Measurements from ENCODE around the gene TBC1D24.

TBC1D24 gene

DNA sequence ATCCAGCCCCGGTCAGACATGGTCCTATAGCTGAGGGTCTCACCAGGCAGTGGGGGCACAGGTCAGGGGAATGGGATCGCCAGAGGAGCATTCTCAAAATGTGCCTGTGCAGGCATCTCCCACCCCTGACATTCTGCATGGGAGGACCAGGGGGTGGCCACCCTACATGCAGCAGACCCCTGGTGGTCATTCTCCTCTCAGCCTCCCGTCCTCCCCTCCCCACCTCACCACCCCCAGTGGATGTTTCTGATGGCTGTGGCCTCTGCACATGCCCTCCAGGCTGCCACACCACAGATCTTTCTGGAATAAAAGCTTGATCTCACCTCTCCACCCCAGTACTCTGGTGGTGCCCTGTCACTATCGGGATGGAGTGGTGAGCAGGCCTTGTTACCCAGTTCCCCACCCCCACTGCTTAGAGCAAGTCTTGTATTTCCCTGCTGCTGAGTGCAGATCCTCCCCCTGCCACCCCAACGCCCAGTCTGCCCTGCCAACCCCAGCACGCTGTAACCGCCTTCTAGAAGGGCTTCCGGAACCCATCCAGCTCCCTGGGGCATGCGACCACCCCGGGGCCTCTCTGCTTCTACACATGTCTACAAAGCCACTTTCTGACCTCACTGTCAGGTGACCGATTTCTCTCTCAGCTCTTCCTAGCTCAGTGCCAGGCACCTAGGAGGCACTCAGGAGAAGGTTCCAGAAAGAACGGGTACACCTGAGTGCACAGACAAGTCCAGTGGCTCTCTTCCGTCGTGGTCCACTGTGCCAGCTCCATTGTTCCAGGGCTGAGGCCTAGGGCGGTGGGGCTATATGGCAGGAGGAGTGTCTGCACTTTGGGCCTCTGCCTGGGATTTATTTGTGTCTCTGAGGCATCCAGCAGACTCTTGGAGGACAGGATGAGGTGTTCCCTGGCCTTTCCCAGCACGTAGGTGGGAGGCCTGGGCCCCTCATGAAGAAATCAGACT is 9.3 kb downstream of the TBC1D24 start:
- DNase-seq = no peak

DNA sequence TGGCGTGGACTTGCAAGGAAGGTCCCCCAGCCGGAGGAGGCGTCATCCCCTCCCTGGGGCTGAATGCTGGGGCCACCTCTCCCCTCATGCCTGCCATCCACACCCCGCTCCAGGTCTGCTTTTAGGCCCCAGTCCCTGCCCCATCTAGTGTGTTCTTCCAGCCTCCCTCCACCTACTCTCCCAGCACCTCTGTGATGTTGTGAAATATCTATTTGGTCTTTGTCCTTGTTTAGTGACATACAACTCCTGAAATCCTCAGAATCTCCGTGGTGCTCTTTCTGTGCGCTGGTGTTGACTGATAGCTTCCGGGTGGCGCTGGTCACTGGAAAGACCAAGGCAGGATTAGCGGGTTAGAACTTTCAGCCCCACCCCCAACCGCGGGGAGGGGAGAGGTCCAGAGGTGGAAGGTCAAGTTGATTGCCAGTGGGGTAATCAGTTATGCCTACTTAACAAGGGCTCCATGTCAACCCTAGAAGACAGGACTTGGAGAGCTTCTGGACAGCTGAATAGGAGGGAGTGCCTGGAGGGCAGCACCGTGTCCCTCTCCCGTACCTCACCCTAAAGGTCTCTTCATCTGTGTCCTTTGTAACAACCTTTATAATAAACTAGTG is 10.1 kb downstream of the TBC1D24 start:
- DNase-seq = no peak

DNA sequence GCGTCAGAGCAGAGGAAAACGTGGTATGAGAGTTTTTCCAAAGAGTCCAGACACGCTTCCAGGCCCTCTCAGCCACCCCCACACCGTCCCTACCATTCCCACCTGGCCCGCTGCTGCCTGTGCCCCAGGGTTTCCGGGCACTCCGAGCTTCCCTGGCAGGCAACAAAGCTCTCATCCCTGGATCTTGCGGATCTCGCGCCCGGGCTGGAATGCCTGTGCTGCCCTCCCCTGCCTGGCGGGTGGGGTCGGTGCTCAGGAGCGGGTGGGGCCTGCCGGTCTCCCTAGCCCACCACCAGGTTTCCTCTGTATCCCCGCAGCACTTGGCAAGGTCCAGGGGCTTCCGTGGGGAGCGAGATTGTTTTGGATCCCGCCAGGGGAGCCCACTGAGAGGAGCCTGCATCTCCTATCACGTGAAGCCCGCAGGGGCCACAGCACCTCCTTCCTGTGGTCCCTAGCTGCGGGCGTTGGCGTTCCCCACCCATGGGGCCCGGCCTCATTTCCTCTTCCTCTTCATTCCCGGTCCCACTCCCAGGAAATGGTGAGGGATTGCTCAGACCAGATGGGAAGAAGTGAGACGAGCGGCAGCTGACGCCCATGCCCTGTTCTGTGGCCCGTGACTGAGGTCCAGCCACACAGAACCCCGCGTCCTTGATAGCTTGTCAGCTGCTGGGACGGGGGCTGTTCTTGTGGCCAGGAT is 11.0 kb downstream of the TBC1D24 start:
- no peak for DNase-seq

DNA sequence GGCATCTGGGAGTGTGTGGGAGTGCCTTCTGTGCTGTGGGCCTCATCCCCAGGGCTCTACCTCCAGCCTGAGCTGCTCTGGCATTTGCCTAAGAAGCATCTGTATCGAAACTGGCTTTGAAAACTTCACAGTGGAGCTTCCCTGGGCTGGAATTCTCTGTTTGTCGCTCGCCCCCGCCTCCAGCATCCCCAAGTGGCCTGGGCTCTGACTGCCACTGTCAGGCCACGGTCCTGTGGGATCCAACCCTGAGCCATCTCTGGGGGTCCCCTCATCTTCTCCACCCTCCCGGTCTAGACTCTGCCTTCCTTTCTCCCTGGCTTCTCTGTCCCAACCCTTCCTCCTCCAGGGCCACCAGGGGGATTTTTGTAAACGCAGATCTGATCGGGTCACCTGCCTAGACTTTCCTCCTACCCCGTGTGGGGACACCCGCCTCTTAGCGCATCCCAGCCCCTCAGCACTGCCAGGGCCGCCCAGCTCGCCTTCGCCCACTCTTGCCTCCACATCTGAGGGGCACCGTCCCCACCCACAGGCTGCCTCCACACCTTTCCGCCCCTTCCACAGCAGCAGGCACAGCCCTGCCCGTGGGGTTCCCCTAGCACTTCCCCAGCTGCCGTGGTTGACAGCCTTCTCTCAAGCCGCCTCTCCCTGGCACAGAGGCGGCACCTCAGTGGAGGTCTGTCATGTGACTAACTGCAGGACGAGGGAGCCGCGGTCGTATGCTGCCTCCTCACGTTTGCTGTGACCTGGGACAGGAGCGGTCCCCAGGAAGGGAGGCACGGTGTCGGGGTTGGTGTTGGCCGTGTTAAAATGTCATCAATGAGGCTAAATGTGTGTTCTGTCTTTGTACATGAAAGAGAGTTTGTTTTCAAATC is 12.0 kb downstream of the TBC1D24 start:
- DNase-seq = no peak

DNA sequence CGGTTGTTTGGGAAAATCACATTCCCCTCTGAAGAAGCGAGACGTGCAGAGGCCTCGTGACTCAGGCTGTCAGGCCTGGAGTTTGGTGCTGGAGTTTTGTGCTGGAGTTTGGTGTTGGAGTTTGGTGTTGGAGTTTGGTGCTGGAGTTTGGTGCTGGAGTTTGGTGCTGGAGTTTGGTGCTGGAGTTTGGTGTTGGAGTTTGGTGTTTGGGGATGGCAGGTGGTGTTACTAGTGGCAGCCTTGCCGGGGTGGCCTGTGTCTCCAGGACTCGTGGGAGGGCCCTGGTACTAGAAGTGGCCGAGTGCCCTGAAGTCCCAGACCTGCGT is 12.6 kb downstream of the TBC1D24 start:
- no peak for DNase-seq

DNA sequence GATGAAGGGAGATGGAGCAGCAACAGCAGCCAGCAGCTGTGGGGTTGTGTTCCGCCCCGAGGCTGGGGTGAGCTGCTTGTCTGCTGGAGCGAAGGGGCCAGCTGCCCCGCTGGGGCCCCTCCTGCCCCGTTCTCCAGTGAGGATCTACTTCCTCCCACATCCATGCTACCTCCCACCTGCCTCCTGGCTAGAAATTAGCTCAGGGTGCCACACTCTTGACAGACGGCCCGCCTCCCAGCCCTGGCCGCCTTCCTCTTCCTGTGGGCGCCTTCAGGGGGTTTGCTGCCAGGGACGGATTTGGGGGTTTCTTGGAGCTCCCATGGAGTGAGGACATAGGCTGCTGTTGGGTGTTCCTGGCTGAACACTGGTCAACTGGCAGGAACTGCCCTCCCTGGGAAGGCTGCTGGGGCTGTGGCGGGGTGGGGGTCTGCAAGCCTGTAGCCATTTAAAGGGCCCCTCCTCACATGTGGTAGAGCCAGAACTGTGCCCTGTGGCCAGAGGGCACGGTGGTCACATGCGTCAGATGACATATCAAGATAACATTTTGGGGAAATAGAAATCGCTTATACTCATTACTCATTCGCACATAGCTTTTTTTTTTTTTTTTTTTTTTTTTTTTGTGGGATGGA is 13.1 kb downstream of the TBC1D24 start:
- DNase-seq = no peak

DNA sequence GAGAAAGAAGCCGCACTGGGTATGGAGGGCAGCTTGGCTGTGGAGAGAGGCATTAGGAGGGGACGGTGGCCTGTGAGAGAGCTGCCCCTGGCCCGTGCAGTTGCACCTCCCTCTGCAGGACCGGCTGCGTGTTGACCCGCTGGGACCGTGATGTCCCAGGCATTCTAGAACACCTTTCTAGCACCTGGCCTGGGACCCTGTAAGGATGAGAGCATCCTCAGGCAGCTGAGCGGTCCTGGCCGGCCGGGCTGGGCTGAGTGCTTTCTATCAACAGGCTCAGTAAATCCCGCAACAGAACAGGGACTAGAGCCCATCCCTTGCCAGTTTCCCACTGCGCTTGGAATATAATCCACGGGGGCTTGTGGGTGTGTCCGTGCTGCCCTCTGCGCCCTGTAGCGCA is 14.7 kb downstream of the TBC1D24 start:
- no peak for DNase-seq

DNA sequence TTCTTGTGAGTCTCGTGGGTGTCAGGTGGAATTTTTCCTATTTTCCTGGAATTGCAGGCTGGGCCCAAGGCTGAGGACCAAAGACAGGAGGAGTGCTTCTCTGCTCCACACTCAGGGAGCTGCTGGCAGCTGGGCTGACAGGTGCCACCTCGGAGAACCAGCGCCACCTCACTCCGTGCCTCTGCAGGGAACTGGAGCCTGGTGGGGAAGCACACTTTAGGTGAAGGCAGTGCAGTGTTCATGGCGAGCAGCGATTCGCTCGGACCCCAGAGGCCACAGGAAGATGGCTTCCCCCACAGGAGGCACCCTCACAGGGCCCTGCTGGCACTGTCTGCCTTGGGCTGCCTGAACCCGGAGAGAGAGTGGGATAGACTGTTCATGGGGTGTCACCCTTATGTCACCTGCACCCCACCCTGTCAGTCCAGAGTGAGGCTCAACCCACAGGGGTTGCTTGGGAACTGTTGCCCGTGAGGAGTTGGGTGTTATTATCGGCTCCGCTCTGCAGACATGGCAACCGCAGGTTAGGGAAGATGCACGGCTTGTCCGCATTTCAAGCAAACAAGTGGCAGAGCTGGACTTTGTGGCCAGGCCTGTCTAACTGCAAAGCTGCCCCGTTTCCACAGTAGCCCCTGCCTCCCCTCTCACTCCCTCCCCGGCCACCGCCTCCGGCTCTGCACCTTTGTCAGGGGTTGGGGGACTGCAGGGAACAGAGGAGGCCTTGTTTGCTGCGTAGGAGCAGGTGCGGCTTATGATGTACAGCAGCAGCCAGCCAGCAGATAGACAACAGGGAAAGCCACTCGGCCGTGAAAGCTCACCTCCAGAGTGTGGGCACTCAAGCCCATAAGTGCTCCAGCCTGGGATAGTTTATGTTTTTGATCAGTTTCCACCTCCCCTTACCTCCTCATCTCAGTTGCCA is 15.5 kb downstream of the TBC1D24 start:
- DNase-seq = peak; percentile 59

DNA sequence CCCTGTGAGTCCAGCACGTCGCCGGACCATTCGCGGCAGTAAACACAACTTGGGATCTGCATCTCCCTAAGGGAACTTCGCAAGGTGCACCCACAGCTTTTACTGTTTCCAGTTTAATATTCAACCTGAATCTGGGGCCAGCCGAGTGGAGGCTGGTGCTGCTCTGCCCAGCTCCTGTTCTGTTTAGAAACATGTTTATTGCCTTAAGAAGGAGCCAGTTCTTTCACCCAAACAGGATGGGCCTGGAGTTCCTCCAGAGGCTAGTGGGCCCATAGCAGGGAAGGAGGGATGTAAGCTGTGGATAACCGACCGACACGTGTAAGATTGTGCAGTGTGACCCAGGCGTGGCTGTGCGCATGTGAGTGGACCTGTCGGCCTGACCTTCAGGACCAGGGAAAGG is 17.4 kb downstream of the TBC1D24 start:
- DNase-seq = no peak

DNA sequence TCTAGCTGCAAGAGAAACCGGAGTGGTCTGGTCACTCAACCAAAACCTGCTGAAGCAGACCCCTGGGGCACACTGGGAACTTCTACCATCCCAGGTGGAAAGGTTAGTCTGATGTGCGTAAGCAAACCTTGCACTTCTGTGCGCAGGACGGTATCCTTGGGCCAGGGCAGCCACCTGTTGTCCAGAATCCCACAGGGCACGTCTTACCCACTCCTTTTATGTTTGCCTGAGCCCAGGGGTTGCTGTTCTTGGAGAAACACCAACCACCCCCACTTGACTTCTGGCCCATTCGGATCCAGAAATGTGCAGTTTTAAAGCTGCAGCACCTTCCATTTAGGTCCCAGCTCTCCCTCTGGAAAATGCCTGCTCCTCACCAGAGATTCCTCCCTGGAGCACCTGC is 18.7 kb downstream of the TBC1D24 start:
- no peak for DNase-seq

DNA sequence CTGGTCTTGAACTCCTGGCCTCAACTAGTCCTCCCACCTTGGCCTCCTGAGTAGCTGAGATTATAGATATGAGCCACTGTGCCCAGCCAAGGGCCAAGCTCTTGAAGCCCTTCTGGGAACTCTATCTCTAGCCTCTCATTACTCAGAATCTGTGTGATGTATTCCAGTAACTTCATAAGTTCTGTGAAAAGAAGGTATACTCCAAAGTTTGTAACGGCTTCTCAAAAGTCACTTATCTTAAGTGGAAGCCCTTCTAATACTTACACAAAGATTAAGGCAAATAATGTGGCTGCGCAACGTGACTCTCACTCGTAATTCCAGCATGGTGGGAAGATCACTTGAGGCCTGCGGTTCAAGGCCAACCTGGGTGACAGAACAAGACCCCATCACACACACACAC is 19.7 kb downstream of the TBC1D24 start:
- no peak for DNase-seq

DNA sequence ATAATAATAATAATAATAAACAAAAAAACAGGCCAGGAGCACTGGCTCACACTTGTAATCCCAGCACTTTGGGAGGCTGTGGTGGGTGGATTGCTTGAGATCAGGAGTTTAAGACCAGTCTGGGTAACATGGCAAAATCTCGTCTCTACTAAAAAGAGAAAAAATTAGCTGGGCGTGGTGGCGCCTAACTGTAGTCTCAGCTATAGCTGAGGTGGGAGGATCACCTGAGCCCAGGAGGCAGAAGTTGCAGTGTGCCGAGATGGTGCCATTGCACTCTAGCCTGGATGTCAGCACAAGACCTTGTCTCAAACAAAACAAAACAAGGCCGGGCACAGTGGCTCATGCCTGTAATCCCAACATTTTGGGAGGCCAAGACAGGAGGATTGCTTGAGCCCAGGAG is 20.1 kb downstream of the TBC1D24 start:
- DNase-seq = no peak

DNA sequence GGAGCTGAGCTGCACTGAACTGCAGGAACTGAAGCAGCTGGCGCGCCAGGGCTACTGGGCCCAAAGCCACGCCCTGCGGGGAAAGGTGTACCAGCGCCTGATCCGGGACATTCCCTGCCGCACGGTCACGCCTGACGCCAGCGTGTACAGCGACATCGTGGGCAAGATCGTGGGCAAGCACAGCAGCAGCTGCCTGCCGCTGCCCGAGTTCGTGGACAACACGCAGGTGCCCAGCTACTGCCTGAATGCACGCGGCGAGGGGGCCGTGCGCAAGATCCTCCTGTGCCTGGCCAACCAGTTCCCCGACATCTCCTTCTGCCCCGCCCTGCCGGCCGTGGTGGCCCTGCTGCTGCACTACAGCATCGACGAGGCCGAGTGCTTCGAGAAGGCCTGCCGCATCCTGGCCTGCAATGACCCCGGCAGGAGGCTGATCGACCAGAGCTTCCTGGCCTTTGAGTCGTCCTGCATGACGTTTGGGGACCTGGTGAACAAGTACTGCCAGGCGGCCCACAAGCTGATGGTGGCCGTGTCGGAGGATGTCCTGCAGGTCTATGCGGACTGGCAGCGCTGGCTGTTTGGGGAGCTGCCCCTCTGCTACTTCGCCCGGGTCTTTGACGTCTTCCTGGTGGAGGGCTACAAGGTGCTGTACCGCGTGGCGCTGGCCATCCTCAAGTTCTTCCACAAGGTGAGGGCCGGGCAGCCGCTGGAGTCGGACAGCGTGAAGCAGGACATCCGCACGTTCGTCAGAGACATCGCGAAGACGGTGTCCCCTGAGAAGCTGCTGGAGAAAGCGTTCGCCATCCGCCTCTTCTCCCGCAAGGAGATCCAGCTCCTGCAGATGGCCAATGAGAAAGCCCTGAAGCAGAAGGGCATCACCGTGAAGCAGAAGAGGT is 21.5 kb downstream of the TBC1D24 start:
- no peak for DNase-seq

DNA sequence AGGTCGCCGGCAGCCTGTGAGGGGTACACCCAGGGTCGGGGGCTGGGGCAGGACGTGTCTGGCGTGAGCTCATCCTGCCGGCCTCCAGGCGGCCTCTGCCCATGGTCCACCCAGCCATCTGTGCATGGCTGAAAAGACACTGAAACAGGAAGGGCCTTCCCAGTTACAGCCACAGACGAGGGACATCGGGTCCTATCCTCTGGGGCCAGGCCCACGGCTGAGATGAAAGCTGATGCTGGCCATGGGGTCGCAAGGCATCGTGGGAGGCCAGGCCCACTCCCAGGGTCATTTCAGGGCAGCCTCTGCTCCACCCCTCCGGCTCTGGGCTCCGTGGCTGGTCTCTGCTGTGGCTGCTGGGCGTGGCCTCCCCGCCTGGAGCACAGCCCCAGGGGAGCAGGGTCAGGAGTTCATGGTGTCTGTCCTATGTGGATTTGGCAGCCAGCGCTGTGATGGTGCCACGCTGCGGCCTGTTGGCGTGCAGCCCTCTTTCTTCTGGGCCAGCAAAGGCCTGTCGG is 22.2 kb downstream of the TBC1D24 start:
- peak; percentile 43 for DNase-seq

DNA sequence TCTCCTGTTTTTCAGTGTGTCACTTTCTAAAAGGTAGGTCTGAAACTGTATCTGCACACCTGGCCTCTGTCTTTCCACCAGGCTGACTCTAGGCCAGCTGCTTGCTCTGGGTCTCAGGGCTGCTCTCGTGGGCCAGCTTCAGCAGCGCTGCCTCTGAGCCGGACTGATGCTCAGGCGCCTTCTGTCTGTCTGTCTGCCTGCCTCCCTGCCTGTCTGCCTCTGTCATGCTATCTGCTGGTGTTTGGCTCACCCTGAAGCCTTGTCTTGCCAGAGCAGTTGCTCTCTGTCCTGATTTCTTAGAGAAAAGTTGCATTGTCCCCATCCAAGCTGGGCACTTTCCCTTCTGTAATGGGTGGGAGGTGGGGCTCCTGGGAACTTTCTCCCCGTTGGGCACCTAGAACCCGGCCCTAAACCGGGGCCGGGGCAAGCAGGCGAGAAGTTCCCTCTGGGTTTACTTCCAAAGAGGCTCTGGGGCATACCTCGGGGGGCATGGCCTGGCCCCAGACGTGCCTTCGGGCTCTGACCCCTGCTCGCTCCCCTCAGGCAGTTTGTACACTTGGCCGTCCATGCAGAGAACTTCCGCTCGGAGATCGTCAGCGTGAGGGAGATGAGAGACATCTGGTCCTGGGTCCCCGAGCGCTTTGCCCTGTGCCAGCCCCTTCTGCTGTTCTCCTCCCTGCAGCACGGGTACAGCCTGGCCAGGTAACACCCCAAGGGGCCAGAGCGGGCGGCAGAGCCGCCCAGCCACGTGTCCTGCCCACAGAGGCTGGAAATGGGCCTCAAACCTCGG is 23.0 kb downstream of the TBC1D24 start:
- no peak for DNase-seq

DNA sequence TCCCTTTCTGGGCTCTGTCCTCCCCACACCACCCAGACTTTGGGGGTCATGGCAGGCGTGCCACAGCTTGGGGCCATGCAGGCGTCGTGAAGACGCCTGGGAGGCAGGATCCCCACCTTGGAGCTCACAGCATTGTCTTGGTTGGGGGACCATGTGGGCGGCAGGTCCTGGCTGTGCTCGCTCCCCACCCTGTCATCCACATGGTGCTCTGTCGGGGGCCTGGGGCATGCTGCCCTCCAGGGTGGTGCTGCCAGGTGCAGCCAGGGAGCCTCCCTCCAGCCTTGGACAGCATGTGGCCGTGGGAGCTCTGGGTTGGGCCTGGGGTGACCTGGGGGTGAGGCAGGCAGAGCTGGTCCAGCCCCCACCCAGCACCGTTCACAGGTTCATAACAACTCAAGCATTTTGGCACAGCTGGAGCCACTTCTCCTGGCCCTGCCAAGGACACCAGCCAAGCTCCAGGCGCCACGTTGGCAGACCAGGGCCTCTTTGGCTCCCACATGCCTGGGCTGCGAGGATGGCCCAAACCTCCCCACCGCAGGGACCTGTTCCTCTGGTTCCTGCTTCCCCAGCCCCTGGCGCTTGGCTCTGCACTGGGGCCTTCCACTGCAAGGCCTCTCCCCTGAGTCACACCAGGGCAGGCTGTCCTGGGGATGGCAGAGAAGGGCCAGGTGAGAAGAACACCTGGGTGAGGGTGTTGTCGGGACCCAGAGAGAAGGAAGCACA is 23.8 kb downstream of the TBC1D24 start:
- no peak for DNase-seq

DNA sequence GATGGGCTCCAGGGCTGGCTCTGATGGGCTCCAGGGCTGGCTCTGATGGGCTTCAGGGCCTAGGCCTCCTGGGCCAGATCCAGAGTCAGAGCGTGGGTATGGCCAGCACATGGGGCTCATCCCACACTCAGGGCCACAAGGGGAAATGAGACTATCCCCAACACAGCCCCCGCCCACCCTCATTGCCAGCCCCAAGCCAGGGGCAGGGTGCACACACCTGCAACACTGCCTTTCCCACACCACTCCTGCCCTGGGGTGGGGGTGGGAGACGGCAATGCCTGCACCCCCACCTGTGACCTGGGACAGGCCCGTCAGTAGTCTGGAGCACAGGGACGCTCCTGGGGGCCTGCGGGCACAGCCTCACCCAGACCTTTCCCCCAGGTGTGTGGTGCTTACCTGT is 24.5 kb downstream of the TBC1D24 start:
- no peak for DNase-seq

DNA sequence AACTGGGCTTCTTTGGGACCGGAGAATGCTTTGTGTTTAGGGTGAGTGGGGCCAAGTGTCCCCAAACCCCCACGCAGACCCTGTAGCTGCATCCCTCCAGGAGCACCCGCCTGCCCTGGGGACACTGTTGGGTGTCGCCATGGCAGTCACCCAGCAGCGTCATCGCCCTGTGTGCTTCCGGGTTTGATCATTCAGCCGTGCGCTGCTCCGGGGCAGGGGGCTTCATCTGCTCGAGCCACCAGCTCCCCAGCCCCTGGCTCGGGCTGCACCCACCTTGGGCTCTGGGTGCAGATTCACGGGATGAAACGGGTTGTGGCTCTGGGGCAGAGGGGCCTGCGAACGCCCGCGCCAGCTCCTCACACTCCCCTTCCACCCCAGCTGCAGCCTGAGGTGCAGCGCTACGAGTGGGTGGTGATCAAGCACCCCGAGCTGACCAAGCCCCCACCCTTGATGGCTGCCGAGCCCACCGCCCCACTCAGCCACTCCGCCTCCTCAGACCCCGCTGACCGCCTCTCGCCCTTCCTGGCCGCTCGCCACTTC is 25.0 kb downstream of the TBC1D24 start:
- no peak for DNase-seq

All from NCI-H2107 (cell line).